ENCODE measurements around the gene TPGS2. TPM values are rescaled to one million over a fixed set of nuclear protein-coding genes. Genes with fewer than 3 reads are reported as not detected.
A peak's percentile ranks its signal among the peaks of the same experiment; 100 is the strongest.

The TPGS2 gene
- total RNA-seq, 4 donors from 2014 or later = 53.7 to 130 (median 95.6) TPM

- in situ Hi-C loops (cut with MboI; ENCODE audit: low pct_ligation_motif_present in 1 of 4, low pct_unique_long_range_greater_than_20kb in 1 of 4, low sequenced_read_pairs in 3 of 4) = no loop called here
- WGBS, 2 donors (ENCODE audit: low coverage in 1 of 2) = 38 to 39% methylated on average over 1 of the region's 1 CpG
- intact Hi-C loops (cut with DNase I; ENCODE audit: low total_unique reads) = no loop called here
- Histone ChIP-seq H3K27ac (no peak overlapping the region), H3K9me3 (no peaks in the 10 kb centered on the region), H3K36me3 (no peaks in the 10 kb centered on the region), H3K4me3 (no peak overlapping the region), H3K4me1 (peaks cover 9 to 22% (median 14%) of the 10 kb centered on the region in 4 donors), H3K27me3 (no peaks in the 10 kb centered on the region)
- no peak for DNase-seq
- TF ChIP-seq POLR2AphosphoS5 (IDR thresholded peaks at IDR 0.05) = no peak
- no peak for TF ChIP-seq EP300 (IDR thresholded peaks at IDR 0.05; ENCODE audit: low read depth)
Observed at GRCh38 chr18:36830158-36830495, 1.3 kb upstream of the TPGS2 start.

DNA sequence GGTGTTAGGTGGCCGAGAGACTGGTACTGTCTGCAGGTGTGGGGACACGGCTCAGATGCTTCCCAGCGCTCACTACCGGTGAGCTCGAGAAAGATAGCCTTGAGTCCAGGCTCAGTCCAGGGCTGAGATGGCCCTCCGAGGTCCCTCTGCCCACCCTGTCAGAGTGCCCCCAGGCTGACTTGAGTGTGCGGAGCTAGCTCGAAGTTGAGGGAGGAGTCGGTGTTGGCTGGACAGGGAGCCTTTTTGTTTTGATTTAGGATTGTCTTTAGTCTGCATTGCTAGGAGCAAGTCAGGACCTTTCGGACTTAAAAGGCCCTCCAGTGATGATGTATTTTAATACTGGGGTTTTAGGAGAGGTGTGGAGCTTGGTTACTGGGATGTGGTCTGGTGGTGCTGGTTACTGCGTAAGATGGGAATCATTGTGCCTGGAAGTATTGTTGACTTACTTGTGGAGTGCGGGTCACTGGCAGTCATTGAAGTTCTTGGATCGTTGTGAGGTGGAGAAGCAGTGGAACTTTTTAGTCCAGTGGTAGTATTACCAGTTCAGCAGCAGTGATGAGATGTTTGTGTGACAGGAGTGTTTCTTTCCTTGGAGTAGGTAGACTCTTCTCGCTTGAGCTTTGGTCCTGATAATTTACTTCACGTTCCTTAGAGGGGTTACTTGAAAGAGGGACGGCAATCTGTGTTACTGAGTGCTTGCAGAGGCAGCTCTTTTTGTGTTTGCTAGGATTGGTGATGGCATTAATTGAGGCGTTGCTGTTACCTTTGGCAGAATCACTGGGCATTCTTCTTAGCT is 758 bp upstream of the TPGS2 start:
- TF ChIP-seq POLR2A (IDR thresholded peaks at IDR 0.05) (no peak), CTCF (IDR thresholded peaks at IDR 0.05) (peak in 1 of 5 experiments; percentile 12), POLR2AphosphoS5 (IDR thresholded peaks at IDR 0.05) (no peak)
- H3K27me3 ChIP-seq = no peaks in the 10 kb centered on the region
- in situ Hi-C loops (cut with MboI; ENCODE audit: low pct_ligation_motif_present in 1 of 4, low pct_unique_long_range_greater_than_20kb in 1 of 4, low sequenced_read_pairs in 3 of 4) = no loop called here
- H3K4me1 ChIP-seq = peaks cover 9 to 22% (median 14%) of the 10 kb centered on the region in 4 donors
- intact Hi-C loops (cut with DNase I; ENCODE audit: low total_unique reads) = no loop called here
- no peaks in the 10 kb centered on the region for H3K9me3 ChIP-seq
- DNase-seq = no peak
- WGBS, 2 donors (ENCODE audit: low coverage in 1 of 2) = 13 to 28% methylated on average over 4 to 14 of the region's 17 CpGs
- H3K27ac ChIP-seq = peak overlapping the region; percentile 84 to 90 (median 87)
- H3K36me3 ChIP-seq = no peaks in the 10 kb centered on the region
- H3K4me3 ChIP-seq = peak overlapping the region; percentile 76 to 87 (median 77)

DNA sequence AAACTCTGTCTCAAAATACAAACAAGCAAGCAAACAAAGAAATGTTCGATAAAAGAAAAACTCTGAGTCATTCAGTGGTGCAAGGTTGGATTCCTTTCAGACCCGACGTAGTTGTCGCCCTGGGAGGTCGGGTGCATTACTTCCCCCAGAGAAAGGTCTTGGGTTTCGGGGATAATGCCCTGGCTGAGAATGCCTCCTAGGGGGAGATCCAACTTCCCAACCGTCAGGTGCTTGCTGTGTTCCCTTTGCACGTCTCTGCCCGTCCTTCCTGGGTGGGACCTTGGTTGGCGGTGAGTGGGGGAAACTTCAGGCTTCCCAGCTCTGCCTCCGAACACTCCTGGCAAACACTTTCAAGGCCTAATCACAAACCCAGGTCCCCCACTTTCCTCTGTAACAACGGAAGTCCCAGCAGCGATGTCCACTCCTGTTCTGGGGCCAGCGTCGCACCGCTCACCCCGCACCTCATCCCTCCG is 609 bp downstream of the TPGS2 start:
- intact Hi-C loops (cut with DNase I; ENCODE audit: low total_unique reads) = no loop called here
- TF ChIP-seq EP300 (IDR thresholded peaks at IDR 0.05; ENCODE audit: low read depth) = no peak
- no peak for TF ChIP-seq CTCF (IDR thresholded peaks at IDR 0.05)
- no peak for TF ChIP-seq POLR2A (IDR thresholded peaks at IDR 0.05)
- TF ChIP-seq POLR2AphosphoS5 (IDR thresholded peaks at IDR 0.05) = peak in 1 of 3 donors; percentile 8
- Histone ChIP-seq H3K36me3 (no peaks in the 10 kb centered on the region), H3K9me3 (no peaks in the 10 kb centered on the region), H3K4me3 (peak overlapping the region; percentile 76 to 87 (median 77)), H3K27me3 (no peaks in the 10 kb centered on the region), H3K4me1 (peaks cover 9 to 22% (median 14%) of the 10 kb centered on the region in 4 donors), H3K27ac (peak overlapping the region; percentile 84 to 90 (median 87))
- peak; percentile 34 for DNase-seq
- in situ Hi-C loops (cut with MboI; ENCODE audit: low pct_ligation_motif_present in 1 of 4, low pct_unique_long_range_greater_than_20kb in 1 of 4, low sequenced_read_pairs in 3 of 4) = no loop called here
- WGBS, 2 donors (ENCODE audit: low coverage in 1 of 2) = 0% methylated on average over 5 to 18 of the region's 18 CpGs

GRCh38 chr18:36826556-36826955 is 2.2 kb downstream of the TPGS2 start:
- Histone ChIP-seq H3K36me3 (no peaks in the 10 kb centered on the region), H3K27me3 (no peaks in the 10 kb centered on the region), H3K4me3 (no peak overlapping the region), H3K27ac (no peak overlapping the region), H3K9me3 (no peaks in the 10 kb centered on the region), H3K4me1 (peaks cover 9 to 22% (median 14%) of the 10 kb centered on the region in 4 donors)
- in situ Hi-C loops (cut with MboI; ENCODE audit: low pct_ligation_motif_present in 1 of 4, low pct_unique_long_range_greater_than_20kb in 1 of 4, low sequenced_read_pairs in 3 of 4) (no loop called here), intact Hi-C loops (cut with DNase I; ENCODE audit: low total_unique reads) (no loop called here)
- WGBS, 2 donors (ENCODE audit: low coverage in 1 of 2) = 95 to 100% methylated on average over 3 of the region's 3 CpGs
- no peak for DNase-seq
- no peak for TF ChIP-seq EP300 (IDR thresholded peaks at IDR 0.05; ENCODE audit: low read depth)
- no peak for TF ChIP-seq CTCF (IDR thresholded peaks at IDR 0.05)
- no peak for TF ChIP-seq POLR2AphosphoS5 (IDR thresholded peaks at IDR 0.05)
- no peak for TF ChIP-seq POLR2A (IDR thresholded peaks at IDR 0.05)
